K562 (cell line): ENCODE data around the gene TRAF3IP1. TPM values are rescaled to one million over a fixed set of nuclear protein-coding genes. Genes with fewer than 3 reads are reported as not detected.
A peak's percentile ranks its signal among the peaks of the same experiment; 100 is the strongest.

Experiments
- ATAC-seq: fragments of 200-7000 bp; cut with Tn5 transposase; 3 replicates; pipeline ENCODE4 v1.9.1; 2020; ENCODE audit warnings: moderate library complexity
- BruUV-seq: library from RNA; stranded (reverse); fragments of 400-500 nt; replicated peaks from 2 replicates; lab custom pipeline; 2021; lab: Mats Ljungman, UMichigan
- CTCF ChIA-PET: fragments of 300-600 bp; formaldehyde crosslinking; extraction: SDS; loops from one replicate; lab custom pipeline; 2021; ENCODE audit warnings: low intra/inter-chr PET ratio; lab: Yijun Ruan, JAX
- POLR2A ChIA-PET: fragments of 300-600, 350-650 bp; sonication (Branson Sonifier 250); formaldehyde crosslinking; extraction: SDS; loops from one replicate; lab custom pipeline; 2021; ENCODE audit warnings: antibody characterized with exemption, inconsistent platforms; lab: Yijun Ruan, JAX
- DNase-seq, 4 experiments: peaks; one replicate each; pipeline versions ENCODE4 v3.0.0 to v3.0.0-alpha.2; 2011 to 2018; ENCODE audit warnings: low spot score in 3 of 4, mixed read lengths in 3 of 4; ENCODE audit errors: extremely low read depth in 1 of 4
- FAIRE-seq: peaks from 2 replicates; lab custom pipeline; 2011; peaks lifted over from hg19 to GRCh38; lab: Jason Lieb, UNC
- H2AFZ ChIP-seq: 2 replicates; pipeline ENCODE4 v1.6.0; 2011; ENCODE audit warnings: low read depth, low read length, control low read depth, inconsistent platforms
- H3K27ac ChIP-seq: fragments of 200-600 bp; 3 replicates; pipeline ENCODE4 v1.8.0; 2011; ENCODE audit warnings: low read depth, mild to moderate bottlenecking, control low read depth, inconsistent platforms, low read length, moderate library complexity, mixed read lengths; ENCODE audit errors: extremely low read depth
- H3K27me3 ChIP-seq, 2 experiments: fragments of 300-600 bp in 1 of 2; 2 replicates in 1 of 2; 3 replicates in 1 of 2; pipeline versions ENCODE4 v1.6.0 to v1.8.0; 2011; ENCODE audit warnings: inconsistent platforms in 2 of 2, low read length in 2 of 2, mild to moderate bottlenecking in 1 of 2, mixed read lengths in 1 of 2, moderate library complexity in 1 of 2; ENCODE audit not compliant: control insufficient read depth in 2 of 2, insufficient read depth in 2 of 2
- H3K36me3 ChIP-seq: fragments of 300-600 bp; 3 replicates; pipeline ENCODE4 v1.8.0; 2011; ENCODE audit warnings: mild to moderate bottlenecking, low read length, inconsistent platforms; ENCODE audit not compliant: control insufficient read depth, insufficient read depth
- H3K4me1 ChIP-seq, 2 experiments: fragments of 200-600 bp in 1 of 2; replicated peaks in 1 of 2; 2 replicates in 1 of 2; 3 replicates in 1 of 2; pipeline versions ENCODE4 v1.5.1 to v1.8.0; 2011; ENCODE audit warnings: inconsistent platforms in 2 of 2, low read length in 2 of 2, mild to moderate bottlenecking in 1 of 2, mixed read lengths in 1 of 2, moderate library complexity in 1 of 2; ENCODE audit not compliant: control insufficient read depth in 2 of 2, insufficient read depth in 2 of 2
- H3K4me2 ChIP-seq: 2 replicates; pipeline ENCODE4 v1.6.1; 2011; ENCODE audit warnings: low read length, control low read depth, inconsistent platforms, mixed read lengths; ENCODE audit not compliant: insufficient read depth
- H3K4me3 ChIP-seq: fragments of 200-600 bp; sonication (generic), shearing (Covaris generic); 2 replicates; pipeline ENCODE4 v1.5.1; 2016; ENCODE audit warnings: control low read depth, inconsistent platforms
- H3K79me2 ChIP-seq: fragments of 200-600 bp; 3 replicates; pipeline ENCODE4 v1.8.0; 2011; ENCODE audit warnings: low read length, inconsistent platforms; ENCODE audit not compliant: control insufficient read depth, insufficient read depth
- H3K9ac ChIP-seq, 2 experiments: 2 replicates each; pipeline versions ENCODE4 v1.6.0 to v1.6.1; 2011; ENCODE audit warnings: low read depth in 2 of 2, low read length in 2 of 2, control low read depth in 1 of 2, inconsistent platforms in 1 of 2, mild to moderate bottlenecking in 1 of 2, mixed read lengths in 1 of 2; ENCODE audit not compliant: insufficient read depth in 1 of 2
- H3K9me1 ChIP-seq: one replicate; pipeline ENCODE4 v1.6.0; 2011; ENCODE audit warnings: inconsistent platforms, mild to moderate bottlenecking, low read length, moderate library complexity; ENCODE audit not compliant: control insufficient read depth, insufficient read depth
- H3K9me3 ChIP-seq: replicated peaks from 2 replicates; pipeline ENCODE4 v1.5.1; 2011; ENCODE audit warnings: low read depth, low read length, inconsistent platforms; ENCODE audit not compliant: control insufficient read depth, insufficient read depth
- H4K20me1 ChIP-seq: replicated peaks from 2 replicates; pipeline ENCODE4 v1.6.1; 2011; ENCODE audit warnings: low read length, inconsistent platforms, mixed read lengths; ENCODE audit not compliant: control insufficient read depth, insufficient read depth
- ARID1B ChIP-seq: fragments of 450-650 bp; IDR thresholded peaks from 2 replicates; pipeline ENCODE4 v1.6.1; 2016; ENCODE audit warnings: antibody characterized with exemption, mild to moderate bottlenecking, inconsistent platforms
- CEBPB ChIP-seq: fragments of 450-650 bp; IDR thresholded peaks from 2 replicates; pipeline ENCODE4 v1.6.1; 2016; ENCODE audit warnings: missing genetic modification characterization, missing compliant biosample characterization
- CTBP1 ChIP-seq: fragments of 450-650 bp; IDR thresholded peaks from 2 replicates; pipeline ENCODE4 v1.6.1; 2016; ENCODE audit warnings: borderline replicate concordance
- ETS2 ChIP-seq: IDR thresholded peaks from 2 replicates; pipeline ENCODE4 v1.6.1; 2016; ENCODE audit warnings: borderline replicate concordance, missing genetic modification characterization, mild to moderate bottlenecking, moderate library complexity, missing compliant biosample characterization; ENCODE audit not compliant: poor library complexity, severe bottlenecking
- FOXA3 ChIP-seq, 2 experiments: fragments of 450-650 bp in 1 of 2; sonication (generic) in 1 of 2; formaldehyde crosslinking; IDR thresholded peaks in 1 of 2; conservative IDR thresholded peaks in 1 of 2; 2 replicates each; pipeline versions ENCODE4 v1.4.0 to v1.8.0; 2020 to 2022; ENCODE audit warnings: mild to moderate bottlenecking in 2 of 2, missing genetic modification reagents in 1 of 2
- WGBS: fragments of 100-300 bp; shearing (Covaris generic); methylation state at CpG from one replicate; pipeline ENCODE4 v1.1.6; 2016; ENCODE audit warnings: low coverage, mixed read lengths; ENCODE audit not compliant: insufficient coverage; ENCODE audit errors: missing lambda C conversion rate; 5-methylcytosine and 5-hydroxymethylcytosine counted together
- in situ Hi-C: fragments of 300-500 bp; cut with MboI; formaldehyde crosslinking; loops from 4 replicates; pipeline ENCODE4 v1.15.0; 2018; ENCODE audit warnings: inconsistent platforms, mixed read lengths
- intact Hi-C: fragments of 100-400 bp; cut with micrococcal nuclease; formaldehyde crosslinking; loops from 2 replicates; pipeline ENCODE4 v1.14.2; 2022
- polyA plus RNA-seq, 8 experiments: library from polyadenylated mRNA; depleted of rRNA in 4 of 8; stranded (reverse) in 5 of 8; unstranded in 3 of 8; fragments of >200 nt; fragmentation: Nextera tagmentation in 2 of 8; fragmentation: Illumina TruSeq in 1 of 8; extraction: Ambion mirVana in 2 of 8; extraction: Trizol in 1 of 8; gene quantifications; 2 replicates each; pipeline versions ENCODE4 v1.2.1 to v1.2.3, GENCODE V29; 2011 to 2014; ENCODE audit warnings: inconsistent platforms in 1 of 8, missing spikeins in 1 of 8
- total RNA-seq, 7 experiments: library from RNA; depleted of rRNA in 6 of 7; stranded (reverse); fragments of >200 nt in 6 of 7; fragmentation: Illumina TruSeq in 2 of 7; extraction: Trizol in 2 of 7; gene quantifications; 2 replicates each; pipeline versions ENCODE4 v1.2.1 to v1.2.3, GENCODE V29; 2011 to 2021; ENCODE audit warnings: low replicate concordance in 1 of 7

Gene TRAF3IP1
- total and polyA plus RNA-seq, 9 of the 15 experiments (the other 6 are each of a cell fraction or from before 2014, with no cell fraction given): 1.3 to 7.4 (median 3.4) TPM

DNA sequence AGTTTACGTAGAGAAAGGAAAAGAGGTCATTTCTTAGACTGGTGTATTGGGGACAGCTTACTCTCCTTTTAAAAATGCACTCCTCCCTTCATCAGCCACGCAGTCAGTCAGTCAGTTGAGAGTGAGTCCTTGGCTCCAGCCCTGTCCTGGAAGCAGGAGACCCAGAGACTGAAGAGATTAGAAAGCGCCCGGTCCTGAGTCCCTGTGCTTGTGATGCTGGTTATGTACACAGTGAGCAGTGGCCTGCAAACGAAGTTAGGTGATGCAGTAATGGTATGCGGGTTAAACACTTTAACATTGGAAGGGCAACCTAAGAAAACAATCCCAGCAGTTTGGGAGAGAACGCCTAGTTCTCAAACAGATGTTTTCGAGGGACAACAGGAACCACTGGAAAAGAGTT lies 100.1 kb downstream of the TRAF3IP1 start:
- ChIA-PET POLR2A (no interaction called here), CTCF (no interaction called here)
- Histone ChIP-seq H3K4me1 (peaks cover 53 to 58% of the 10 kb centered on the region in 2 experiments), H3K36me3 (no peaks in the 10 kb centered on the region), H3K79me2 (peaks cover 19% of the 10 kb centered on the region), H4K20me1 (no peaks in the 10 kb centered on the region), H2AFZ (peak overlapping the region; percentile 68), H3K4me2 (peak overlapping the region; percentile 90), H3K4me3 (peak overlapping the region; percentile 36; the same call in 1 of the 2 replicates), H3K9ac (peak overlapping the region; percentile 15 to 78; a peak in 3 of 4 replicates), H3K27me3 (no peaks in the 10 kb centered on the region), H3K9me1 (no peaks in the 10 kb centered on the region), H3K27ac (peak overlapping the region; percentile 87), H3K9me3 (no peaks in the 10 kb centered on the region)
- intact Hi-C loops: no loop called here
- TF ChIP-seq ETS2 (tag) (no peak), CEBPB (tag) (no peak), FOXA3 (CRISPR knock-in tag; conservative IDR thresholded peaks at IDR 0.05 in 1 of 2, IDR thresholded peaks at IDR 0.05 in 1 of 2) (peak in 1 of 2 experiments; percentile 39; a peak in 1 of 4 replicates), CTBP1 (0 out of 2 replicates have a peak, but pooled peaks have one; percentile 13), ARID1B (no peak)
- FAIRE-seq (peak; percentile 61), ATAC-seq (peak; percentile 13), DNase-seq (peak in 1 of 4 experiments; percentile 43)
- 22% methylated on average over 8 of the region's 8 CpGs for WGBS
- in situ Hi-C loops: no loop called here
- BruUV-seq: no TSS peak
